Nephron progenitor cell (in vitro differentiated cells): Measurements from ENCODE around the gene NGF.
"Not testable (repeated sequence)": the region's sequence is repeated elsewhere in the genome, so short reads cannot be mapped to it uniquely, and the experiment has no call there.

Experiments used
- DNase-seq: peaks from one replicate; pipeline ENCODE4 v3.0.0; 2021
- H3K27ac Mint-ChIP-seq: 2 replicates; pipeline ENCODE4 v1.8.0; 2021; ENCODE audit warnings: mild to moderate bottlenecking, moderate library complexity, mixed read lengths
- H3K27me3 Mint-ChIP-seq: 2 replicates; pipeline ENCODE4 v1.8.0; 2021; ENCODE audit warnings: mild to moderate bottlenecking, low read depth, mixed read lengths; ENCODE audit not compliant: poor library complexity
- H3K36me3 Mint-ChIP-seq: 2 replicates; pipeline ENCODE4 v1.8.0; 2021; ENCODE audit warnings: low read depth, mixed read lengths
- H3K4me1 Mint-ChIP-seq: 2 replicates; pipeline ENCODE4 v1.8.0; 2021; ENCODE audit warnings: mixed read lengths
- H3K4me3 Mint-ChIP-seq: 2 replicates; pipeline ENCODE4 v1.8.0; 2021; ENCODE audit warnings: mild to moderate bottlenecking, moderate library complexity, mixed read lengths
- H3K9me3 Mint-ChIP-seq: 2 replicates; pipeline ENCODE4 v1.8.0; 2021; ENCODE audit warnings: mild to moderate bottlenecking, moderate library complexity, mixed read lengths
- TF ChIP-seq, protein P1 (sequence below): fragments of 200-600 bp; sonication (generic); IDR thresholded peaks from 2 replicates; pipeline ENCODE4 v1.5.0; 2021; ENCODE audit warnings: antibody characterized with exemption

Gene NGF

DNA sequence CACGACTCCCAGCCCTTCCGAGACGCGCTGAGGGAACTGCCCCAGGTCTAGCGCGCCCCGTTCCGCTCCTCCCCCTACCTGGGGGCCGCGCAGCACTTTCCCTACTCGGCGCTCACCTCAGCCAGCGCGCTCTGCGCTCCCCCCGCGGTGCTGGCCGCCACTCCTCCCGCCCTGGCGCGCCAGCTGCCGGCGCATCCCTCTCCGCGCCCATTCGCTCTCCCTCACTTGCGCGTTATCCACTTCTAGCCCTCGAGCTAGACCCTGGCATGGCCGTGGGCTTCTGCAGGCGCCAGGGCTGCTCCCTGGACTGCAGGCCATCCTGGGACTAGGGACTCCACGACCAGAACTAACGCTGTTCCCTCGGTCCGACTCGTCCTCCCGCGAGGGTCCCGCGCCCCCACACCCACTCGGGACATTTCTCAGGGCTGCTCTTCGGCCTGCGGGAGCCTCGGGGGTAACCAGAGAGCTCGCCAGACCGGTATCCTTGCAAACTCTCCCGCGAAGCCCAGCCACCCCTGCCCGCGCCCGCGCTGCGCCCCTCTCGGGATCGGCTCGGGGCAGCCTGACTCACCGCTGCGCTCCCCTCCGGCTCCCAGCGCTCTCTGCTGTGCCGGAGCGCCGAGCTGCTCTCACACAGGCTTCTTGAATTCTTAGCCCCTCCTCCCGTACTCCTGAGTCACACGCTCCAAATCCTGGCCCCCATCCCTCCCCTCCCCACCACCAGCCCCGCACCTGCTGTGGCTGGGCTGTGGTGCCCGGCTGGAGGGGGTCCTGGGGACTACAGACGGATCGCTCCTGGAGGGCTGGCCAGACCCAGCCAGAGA is at the start of gene NGF:
NGF (minus strand) TSS at position 617 of the 824 bp plus-strand sequence. CDS start 51,454 bp downstream, outside the sequence.
- TF ChIP-seq, protein P1, sequence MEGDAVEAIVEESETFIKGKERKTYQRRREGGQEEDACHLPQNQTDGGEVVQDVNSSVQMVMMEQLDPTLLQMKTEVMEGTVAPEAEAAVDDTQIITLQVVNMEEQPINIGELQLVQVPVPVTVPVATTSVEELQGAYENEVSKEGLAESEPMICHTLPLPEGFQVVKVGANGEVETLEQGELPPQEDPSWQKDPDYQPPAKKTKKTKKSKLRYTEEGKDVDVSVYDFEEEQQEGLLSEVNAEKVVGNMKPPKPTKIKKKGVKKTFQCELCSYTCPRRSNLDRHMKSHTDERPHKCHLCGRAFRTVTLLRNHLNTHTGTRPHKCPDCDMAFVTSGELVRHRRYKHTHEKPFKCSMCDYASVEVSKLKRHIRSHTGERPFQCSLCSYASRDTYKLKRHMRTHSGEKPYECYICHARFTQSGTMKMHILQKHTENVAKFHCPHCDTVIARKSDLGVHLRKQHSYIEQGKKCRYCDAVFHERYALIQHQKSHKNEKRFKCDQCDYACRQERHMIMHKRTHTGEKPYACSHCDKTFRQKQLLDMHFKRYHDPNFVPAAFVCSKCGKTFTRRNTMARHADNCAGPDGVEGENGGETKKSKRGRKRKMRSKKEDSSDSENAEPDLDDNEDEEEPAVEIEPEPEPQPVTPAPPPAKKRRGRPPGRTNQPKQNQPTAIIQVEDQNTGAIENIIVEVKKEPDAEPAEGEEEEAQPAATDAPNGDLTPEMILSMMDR: no peak
- H3K36me3 Mint-ChIP-seq: no peaks in the 10 kb centered on the region
- H3K27ac Mint-ChIP-seq: no peak within 1 kb of the TSS
- peaks cover 33% of the 10 kb centered on the region for H3K4me1 Mint-ChIP-seq
- peak within 1 kb of the TSS; percentile 89 for H3K4me3 Mint-ChIP-seq
- peaks cover 78% of the 10 kb centered on the region for H3K27me3 Mint-ChIP-seq
- DNase-seq: peak; percentile 59
- H3K9me3 Mint-ChIP-seq: no peaks in the 10 kb centered on the region

DNA sequence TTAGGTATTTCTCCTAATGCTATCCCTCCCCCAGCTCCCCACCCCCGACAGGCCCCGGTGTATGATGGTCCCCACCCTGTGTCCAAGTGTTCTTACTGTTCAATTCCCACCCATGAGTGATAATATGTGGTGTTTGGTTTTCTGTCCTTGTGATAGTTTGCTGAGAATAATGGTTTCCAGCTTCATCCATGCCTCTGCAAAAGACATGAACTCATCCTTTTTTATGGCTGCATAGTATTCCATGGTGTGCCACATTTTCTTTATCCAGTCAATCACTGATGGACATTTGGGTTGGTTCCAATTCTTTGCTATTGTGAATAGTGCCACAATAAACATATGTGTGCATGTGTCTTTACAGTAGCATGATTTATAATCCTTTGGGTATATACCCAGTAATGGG is 45.4 kb upstream of the NGF start:
- H3K9me3 Mint-ChIP-seq: peaks cover 31% of the 10 kb centered on the region
- H3K27me3 Mint-ChIP-seq: not testable (repeated sequence)

DNA sequence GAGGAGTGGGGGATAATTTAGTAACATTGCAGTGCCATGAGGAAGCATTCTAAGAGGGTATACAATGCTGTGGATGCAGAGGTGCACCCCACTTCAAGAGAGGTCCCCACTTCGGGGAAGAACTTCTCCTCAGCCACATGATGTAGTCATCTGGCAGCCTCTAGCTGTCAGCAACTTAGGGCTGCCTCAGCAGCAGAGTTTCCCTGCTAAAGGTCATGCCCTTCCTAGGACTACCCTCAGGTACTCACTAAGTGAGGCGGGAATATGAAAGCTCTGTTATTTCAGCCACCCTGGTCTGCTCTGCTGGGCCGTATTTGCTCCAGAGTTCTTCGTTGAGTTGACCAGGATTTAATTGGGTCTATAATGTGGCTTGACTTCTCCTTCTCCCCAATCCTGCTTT is 41.9 kb upstream of the NGF start:
- TF ChIP-seq, protein P1: no peak
- DNase-seq: no peak
- Mint-ChIP-seq H3K36me3 (no peaks in the 10 kb centered on the region), H3K4me3 (no peak overlapping the region), H3K4me1 (no peaks in the 10 kb centered on the region), H3K27ac (no peak overlapping the region), H3K9me3 (peaks cover 11% of the 10 kb centered on the region), H3K27me3 (no peaks in the 10 kb centered on the region)

More for the DNA sequence above, 45.4 kb upstream of the NGF start:
- not testable (repeated sequence) for DNase-seq, H3K27ac Mint-ChIP-seq, H3K36me3 Mint-ChIP-seq, H3K4me3 Mint-ChIP-seq, H3K4me1 Mint-ChIP-seq

DNA sequence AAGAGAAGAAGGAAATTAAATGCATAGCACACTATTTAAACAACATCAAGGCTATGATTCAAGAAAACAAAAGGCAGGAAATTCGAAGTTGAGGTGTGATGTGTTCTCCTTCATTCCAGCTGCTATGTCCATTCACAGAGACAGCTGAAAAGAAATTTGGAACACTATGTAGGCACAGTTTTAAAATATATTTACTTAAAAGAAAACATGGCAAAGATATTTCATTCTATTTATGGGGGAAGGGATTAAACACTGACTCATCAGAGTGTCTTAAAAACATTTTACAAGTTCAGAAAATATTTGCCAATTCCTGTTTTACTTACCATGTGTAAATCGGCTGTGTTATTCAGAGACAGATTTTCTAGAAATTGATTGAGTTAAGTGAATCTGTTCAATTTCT is 39.4 kb upstream of the NGF start:
- no peak overlapping the region for H3K4me3 Mint-ChIP-seq
- no peaks in the 10 kb centered on the region for H3K9me3 Mint-ChIP-seq
- no peak for DNase-seq
- H3K4me1 Mint-ChIP-seq: no peaks in the 10 kb centered on the region
- TF ChIP-seq, protein P1: no peak
- no peaks in the 10 kb centered on the region for H3K36me3 Mint-ChIP-seq
- H3K27me3 Mint-ChIP-seq: no peaks in the 10 kb centered on the region
- H3K27ac Mint-ChIP-seq: no peak overlapping the region

DNA sequence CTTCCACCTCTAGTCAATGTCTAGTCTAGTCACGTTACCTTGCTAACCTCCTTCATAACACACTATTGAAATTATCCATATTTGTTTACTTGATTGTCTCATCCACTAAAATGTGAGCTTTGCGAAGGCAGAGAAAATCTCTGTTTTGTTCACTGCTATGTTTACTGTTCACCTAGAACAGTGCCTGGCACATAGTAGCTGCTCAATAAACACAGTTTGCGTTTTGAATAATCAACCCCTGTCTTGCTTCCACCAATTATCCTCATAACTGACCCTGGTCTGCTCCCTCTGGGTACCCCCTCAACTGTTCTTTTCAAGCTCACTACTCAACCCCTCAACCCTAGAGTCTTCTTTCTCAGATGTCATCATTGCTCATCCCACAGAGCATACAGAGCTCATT is 36.5 kb upstream of the NGF start:
- H3K4me1 Mint-ChIP-seq: no peaks in the 10 kb centered on the region
- no peak for DNase-seq
- no peaks in the 10 kb centered on the region for H3K36me3 Mint-ChIP-seq
- H3K4me3 Mint-ChIP-seq: no peak overlapping the region
- H3K27ac Mint-ChIP-seq: no peak overlapping the region
- H3K27me3 Mint-ChIP-seq: no peaks in the 10 kb centered on the region
- TF ChIP-seq, protein P1: no peak
- no peaks in the 10 kb centered on the region for H3K9me3 Mint-ChIP-seq

DNA sequence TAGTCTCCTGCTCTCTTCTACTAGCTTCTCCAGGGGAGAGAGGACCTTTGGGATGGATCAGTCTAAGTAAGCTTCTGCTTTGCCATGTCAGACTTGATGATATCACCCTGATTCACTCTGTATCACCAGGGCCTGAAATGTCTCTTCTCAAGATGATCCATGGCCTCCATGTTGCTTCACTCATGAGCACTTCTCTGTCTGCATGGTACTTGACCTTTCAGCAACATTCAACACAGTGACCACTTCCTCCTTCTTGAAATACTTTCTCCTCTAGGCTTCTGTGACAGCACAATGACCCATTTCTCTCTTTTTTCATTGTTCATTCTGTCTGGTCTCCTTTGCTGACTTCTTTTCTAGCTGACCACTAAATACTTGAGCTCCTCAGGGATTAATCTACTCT is 35.3 kb upstream of the NGF start:
- no peak overlapping the region for H3K27ac Mint-ChIP-seq
- H3K4me1 Mint-ChIP-seq: no peaks in the 10 kb centered on the region
- TF ChIP-seq, protein P1: no peak
- DNase-seq: no peak
- H3K9me3 Mint-ChIP-seq: no peaks in the 10 kb centered on the region
- H3K4me3 Mint-ChIP-seq: no peak overlapping the region
- no peaks in the 10 kb centered on the region for H3K36me3 Mint-ChIP-seq
- no peaks in the 10 kb centered on the region for H3K27me3 Mint-ChIP-seq
